22Rv1 (cell line): Measurements from ENCODE around the gene ADIPOR2.

Experiments used
- CTCF ChIP-seq: fragments of 450-650 bp; IDR thresholded peaks from 2 replicates; pipeline ENCODE4 v1.5.1; 2017; ENCODE audit warnings: mild to moderate bottlenecking
- ZFX ChIP-seq: fragments of 450-650 bp; IDR thresholded peaks from 2 replicates; pipeline ENCODE4 v1.6.1; 2017; ENCODE audit warnings: antibody characterized with exemption, borderline replicate concordance

DNA sequence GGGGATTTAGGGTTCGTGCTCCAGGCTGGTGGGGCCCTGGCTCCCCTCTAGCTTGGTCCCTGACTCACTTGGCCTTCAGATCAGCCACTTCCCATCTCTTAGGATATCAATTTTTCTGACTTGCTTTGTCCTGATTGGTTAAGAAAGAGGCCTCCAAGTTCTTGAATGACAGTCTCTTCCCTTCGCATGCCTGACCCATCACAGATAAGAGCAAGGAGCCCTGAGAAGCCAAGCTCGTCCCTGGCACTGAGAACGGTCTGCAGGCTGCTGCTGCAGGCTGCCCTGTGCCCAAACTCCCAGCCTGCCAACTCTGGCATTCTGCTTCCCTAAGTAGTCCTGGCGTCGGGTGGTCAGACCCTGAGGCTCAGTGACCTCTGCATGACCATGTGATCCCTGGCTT is 128.7 kb downstream of the ADIPOR2 start:
- no peak for TF ChIP-seq CTCF
- no peak for TF ChIP-seq ZFX
